T-helper 22 cell (primary cell): ENCODE data around the gene TLL2.

Experiments used
- DNase-seq: peaks from one replicate; pipeline ENCODE4 v3.0.0-alpha.2; 2020; ENCODE audit warnings: low read depth

TLL2 gene

DNA sequence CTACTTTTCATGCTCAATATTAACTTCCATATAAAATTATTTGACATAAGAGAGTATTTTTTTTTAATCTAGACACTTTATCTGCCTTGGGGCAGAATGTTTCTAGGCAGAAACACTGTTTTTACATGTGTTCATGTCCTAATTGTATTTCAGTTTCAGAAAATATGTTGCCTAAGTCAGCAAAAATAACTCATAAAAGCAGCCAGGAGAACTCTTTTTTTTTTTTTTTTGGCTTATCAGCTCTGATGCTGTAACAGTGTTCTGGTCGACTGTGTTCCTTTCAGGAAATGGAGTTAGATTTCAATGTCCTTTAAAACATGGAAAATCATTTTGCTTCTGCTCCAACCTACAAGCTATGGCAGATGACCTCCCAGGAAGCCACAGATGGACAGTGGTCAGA lies 91.7 kb downstream of the TLL2 start:
- no peak for DNase-seq

DNA sequence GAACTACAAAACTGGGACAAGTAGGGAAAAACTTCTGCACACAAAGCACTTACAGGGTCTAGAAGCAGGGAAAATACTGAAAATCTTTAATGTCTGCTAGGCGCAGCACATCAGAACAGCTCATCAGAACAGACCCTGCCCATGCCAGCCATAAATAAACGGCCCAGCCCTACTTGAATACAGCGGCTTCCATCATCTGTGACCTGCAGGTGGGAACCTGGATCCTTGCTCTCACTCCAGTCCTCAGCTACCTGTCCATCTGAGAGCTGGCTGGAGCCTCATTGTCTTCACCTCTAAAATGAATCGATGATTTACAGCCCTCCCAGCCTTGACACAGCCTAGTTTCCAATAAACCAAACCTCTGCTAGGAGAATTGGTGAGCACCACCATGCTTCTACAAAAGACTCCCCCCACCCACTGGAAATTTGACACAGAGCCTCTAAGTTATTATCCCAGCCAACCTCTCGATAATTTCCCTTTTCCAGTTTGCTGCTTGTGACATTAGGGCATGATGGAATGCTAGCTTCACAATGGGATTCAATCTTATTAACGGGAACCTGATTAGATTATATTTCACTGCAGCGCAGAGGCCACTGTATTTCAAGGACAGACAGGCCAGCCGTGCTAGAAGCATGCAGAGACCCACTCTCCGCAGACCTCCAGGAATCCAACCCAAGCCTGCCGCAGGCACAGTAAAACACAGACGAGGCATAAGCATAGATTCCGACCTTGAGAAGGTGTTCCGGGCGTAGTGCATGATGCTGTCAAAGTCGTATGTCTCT lies 93.3 kb downstream of the TLL2 start:
- DNase-seq = no peak

DNA sequence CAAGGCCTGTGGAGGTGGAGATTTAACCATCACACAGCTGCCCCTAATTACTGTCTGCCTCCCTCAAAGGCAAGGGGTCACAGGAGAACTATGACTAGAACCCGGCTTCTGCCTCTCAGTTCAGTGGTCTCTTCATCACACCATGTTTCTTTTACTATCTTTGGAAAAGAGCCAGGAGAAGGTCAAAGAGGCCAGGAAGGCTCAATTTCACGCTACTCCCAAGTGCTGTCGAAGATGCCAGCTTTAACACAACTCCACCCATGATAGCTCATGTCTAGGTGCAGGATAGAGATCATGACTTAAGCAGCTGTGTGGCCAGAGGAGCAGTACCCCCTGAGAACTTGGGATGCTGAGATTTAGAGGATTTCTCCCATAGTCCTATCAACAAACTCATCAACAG lies 94.4 kb downstream of the TLL2 start:
- DNase-seq = no peak

DNA sequence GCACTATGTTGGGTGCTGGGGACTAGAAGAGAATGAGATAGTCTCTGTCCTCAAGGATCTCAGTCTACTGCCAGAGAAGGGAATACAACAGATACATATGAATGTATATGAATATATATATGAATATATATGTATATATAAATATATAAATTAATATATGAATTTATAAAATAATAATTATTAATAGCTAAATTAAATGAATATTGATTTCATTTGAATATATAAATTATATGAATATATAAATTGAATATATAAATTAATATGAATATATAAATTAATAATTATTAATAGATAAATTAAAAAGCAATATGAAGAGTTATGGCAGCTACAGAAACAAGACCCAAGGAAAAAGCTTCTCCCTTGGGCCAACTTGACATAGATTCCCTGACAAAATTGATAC lies 95.1 kb downstream of the TLL2 start:
- no peak for DNase-seq

DNA sequence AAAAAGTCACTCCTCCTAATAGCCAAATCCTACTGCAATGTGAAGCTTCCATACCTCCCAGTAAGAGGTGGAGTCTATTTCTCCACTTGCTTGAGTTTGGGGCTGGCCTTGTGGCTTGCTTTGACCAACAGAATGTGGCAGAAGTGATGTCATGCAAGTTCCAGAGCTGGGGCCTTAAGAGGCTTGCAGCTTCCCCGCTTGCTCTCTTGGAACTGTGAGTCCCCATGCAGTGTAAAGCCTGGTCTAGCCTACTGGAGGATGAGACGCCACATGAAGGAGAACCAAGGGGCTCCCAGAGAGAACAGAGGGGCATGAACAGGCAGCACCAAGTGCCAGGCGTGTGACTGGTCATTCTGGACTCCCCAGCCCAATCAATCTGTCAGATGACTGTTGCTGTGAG lies 96.3 kb downstream of the TLL2 start:
- DNase-seq = no peak

DNA sequence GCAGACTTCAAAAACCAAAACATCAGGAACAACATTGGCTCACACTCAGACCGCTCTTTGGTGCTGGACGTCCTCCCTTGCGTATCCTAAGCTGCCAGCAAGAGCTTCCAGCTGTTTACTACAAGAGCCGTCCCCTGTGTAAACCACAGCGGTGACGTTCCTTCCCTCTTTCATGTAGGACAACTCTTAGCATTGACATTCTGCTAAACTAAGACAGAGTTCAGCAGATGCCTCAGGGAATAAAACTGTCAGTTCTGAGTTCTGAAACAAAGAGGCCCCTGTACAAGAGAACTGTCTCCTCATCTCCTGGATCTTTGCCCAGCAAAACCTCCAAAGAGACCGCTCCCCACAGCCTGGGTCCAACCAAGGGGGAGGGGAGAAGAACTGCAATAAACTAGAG lies 97.1 kb downstream of the TLL2 start:
- no peak for DNase-seq

DNA sequence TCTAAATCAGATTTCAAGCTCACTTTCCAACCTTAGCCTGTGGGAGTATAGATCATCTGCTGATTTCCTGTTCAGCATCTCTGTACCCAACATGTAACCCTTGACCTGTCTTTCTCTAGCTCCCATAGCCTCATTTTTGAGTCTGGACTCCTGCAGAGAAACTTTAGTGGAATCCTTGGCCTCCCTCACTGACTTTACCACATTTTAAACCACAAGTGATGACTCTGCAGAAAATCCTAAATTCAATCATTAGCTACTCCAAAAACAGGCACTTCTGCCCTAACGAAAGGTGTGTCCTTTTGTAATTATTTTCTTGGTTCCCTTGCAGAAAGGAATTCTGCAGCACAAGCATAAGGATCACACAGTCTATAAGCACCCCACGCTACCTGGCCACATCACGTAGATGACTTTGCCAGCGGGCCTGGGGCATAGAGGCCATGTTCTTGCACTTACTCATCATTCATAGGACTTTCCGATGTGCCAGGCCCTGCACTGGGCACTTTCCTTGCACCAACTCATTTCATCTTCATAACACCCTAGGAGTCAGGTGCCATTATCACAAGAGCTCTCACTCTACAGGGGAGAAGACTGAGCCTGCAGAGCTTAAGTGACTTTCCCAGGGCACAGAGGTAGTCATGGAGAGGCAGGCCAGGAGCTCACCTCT lies 97.7 kb downstream of the TLL2 start:
- no peak for DNase-seq

DNA sequence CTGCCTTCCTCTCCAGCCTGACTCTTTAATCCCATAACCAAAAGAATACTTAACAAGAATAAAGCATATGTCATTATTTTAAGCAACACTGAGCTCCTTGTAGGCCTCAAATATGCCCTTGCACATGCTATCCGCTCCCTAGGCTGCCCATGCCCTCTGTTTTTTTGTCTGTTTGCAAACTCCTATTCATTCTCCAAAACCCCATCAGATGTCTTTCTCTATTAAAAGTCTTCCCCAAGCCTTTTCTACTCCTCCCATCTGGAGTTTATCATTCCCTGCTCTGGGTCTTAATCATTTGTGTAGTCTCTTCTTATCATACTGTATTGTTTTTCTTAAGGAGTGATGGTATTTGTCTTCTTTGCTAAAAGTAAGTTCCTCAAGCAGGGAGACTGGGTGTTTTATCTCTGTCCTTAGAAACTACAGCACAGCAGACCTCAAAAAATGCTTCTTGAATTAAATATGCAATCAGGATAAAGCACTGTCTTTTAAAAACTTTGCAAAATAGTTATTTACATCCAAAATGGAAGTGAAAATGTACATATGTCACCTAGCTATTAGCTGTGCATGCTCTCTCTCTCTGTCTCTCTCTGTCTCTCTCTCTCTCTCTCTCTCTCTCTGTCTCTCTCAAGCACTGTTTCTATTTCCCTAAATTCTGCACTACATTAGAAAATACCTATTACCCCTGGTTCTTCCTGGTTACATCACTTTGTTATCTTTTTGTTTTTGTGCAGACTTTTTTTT lies 98.4 kb downstream of the TLL2 start:
- DNase-seq = no peak

DNA sequence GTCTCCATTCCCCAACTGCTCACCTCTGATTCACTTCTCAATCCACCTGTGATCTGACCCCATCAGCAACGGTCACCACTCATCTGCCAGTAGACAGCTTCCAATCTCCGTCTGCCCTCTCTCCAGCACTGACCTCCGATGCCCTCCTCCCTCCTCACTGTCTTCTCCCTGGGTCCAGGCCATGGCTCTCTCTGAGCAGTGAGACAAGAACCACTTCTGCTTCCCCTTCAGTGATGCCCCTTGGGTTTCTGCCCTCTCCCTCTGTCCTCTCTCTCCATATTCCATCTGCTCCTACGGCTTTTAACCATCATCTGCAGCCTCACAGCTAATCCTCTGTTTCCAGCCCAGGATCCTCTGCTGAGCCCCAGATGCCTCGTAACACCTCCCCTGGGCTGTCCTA lies 99.4 kb downstream of the TLL2 start:
- no peak for DNase-seq

DNA sequence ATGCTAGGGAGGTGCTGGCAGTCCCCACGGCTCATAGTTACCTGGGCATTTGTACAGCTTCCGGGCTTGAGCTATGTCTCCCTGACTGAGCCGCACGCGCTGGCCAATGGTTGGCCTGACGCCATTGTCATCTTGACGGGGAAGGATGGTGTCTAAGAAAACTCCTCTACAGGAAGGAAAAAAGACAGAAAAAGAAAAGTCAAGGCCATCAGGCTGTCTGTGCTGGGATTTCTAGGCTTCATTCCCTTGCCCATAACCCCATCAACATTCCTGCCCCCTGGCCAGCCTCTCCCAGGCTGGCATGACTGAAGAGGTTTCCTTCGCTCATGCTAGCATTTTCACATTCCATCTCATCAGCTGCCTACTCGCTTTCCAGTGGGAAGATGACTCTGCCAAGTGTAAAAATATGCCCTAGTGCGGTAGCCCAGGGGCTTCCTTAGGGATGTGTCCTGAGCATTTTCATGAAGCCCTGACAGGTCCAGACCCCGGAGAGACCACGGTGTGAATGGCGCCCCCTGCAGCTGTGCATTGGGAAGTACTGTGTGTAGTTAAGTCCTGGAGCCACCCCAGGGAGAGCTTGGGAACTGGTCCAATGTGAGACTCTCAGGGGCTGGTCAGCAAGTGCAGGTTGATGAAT lies 100.5 kb downstream of the TLL2 start:
- no peak for DNase-seq

DNA sequence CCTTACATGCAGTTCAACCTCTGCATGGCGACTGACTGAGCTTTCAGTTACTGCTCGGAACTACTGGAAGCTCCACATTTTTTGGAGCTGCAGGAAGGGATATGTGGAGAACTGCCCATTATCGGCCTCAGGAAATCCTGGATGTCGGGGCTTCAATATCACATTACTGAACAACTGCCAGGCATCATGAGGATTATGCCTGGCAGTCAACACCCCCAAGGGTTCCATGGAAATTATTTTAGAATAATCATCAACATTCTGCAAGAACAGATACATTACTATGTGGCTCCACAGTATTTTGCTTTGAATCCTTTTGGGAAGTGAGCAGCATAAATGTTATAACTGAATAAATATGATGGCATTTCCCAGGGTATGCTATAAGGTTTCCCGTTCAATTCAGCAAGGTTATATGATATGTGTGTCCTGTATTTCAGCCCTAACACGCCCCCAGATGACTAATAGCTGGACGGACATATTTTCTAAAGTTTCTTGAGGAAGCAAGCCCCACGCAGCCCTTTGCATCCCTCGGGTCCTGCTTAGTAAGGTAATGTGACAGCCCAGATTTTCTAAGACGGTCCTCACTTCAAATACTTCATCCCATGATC lies 101.9 kb downstream of the TLL2 start:
- DNase-seq = no peak

DNA sequence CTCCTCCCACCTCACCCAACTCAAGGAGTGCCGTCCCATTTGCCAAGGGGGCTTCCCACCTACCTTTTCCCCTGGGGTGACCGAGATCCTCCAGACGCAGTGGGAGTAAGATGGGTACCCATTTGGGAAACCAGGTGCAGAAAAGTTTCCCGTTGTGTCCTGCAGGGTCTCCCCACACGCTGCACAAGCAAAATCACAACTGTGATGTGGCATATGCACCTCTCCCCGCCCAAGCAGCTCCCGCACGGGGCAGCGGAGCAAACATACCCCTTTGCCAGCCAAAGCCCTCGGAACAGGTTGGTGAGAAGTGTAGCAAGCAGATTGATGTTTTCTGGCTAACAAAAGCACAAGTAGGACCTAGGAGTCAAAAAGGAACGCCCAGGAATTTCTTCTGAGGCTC lies 103.4 kb downstream of the TLL2 start:
- DNase-seq = no peak

DNA sequence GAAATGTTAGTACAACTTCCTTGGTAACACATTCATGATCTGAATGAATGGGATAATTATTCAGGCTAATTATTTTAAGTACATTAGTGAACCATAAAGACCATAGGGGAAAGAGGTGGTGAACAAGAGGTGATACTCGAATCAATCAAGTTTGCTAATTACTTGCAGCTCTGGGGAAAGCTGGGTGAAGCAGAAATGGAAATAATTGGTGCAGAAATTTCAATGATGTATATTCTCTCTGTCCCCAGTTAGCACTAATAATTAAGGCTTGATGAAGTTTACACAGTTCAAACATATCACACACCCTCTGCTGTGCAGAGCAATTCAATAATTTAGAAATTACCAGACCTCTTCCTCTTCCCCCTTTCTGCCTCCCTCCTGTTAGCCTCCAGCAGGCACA lies 105.5 kb downstream of the TLL2 start:
- DNase-seq = no peak

DNA sequence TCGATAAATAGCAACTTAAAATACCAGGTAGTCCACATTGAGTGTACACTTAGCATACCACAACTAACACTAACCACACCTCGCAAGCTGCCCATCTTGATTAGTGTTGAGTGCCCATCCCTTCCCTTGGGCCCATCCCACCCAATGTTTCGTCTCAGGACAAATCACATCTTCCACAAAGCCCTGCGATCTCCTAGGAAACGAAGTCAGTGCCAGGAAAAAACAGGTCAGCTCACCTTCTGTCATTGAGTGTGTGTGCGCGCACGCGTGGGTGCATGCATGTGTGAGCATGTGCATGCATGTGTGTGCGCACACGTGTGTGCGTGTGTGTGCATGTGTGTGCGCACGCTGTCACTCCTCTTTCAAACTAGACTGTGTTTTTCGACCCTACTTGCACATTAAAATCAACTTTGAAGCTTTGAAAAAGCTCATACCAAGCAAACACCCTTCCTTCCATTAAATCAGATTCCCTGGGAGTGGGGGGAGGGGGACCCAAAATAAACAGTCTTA lies 106.1 kb downstream of the TLL2 start:
- no peak for DNase-seq

DNA sequence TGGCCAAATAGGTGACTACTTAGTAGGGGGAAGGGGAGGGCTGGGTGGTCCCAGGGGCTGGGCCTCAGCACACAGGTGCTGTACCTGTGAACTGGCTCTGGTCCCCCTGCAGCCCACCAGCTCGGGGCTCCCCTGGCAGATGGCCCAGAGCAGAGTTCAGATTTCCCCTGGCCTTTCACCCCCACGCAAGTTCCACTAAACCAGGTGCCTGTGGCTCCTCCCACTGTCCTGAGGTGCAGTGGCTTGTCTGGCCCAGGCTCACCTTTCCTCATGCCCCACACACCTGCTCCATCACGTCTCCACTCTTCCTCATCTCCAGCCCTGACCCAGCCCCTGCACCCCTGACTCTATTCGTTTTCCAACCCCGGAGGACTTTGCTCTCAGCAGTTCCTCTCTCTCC lies 107.6 kb downstream of the TLL2 start:
- DNase-seq = no peak

DNA sequence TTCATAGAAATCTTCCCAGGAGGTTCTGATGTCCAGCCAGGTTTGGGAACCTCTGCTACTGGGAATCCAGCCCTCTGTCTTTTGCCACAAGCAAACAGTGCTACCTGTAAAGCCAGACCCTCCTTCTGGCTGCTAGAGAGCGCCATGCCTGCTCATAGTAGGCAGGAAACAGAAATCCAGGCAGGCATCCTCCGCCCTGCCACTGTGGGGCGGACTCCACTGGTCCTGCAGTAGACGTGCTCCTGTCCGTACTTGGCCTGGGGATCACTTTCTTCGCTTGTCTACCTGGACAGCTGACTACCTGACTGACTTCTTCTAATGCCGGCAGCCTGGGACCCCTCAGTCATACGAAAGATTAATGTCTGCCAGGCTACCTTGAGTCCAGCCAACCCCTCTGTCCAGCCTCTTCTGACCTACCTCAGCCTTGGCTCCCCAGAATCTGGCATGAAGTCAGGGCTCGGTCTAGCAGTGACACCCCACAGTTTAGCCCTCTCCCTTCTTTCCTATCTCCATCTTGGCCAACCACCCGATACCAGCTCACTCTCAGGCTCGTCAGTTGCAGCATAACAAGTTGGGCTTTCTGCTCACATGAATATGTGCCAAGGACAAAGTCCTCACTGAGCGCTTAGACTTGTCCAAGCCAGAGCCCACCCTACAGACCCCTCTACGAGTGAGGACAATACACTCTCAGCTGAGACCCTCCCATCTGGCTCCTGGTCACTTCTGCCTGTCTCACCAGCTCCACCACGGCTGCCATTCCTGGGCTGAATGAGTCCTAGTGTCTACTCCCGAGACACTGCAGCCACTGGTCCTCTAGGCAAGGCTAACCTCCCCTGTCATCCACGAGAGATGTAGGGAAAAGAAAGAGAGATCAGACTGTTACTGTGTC lies 111.1 kb downstream of the TLL2 start:
- no peak for DNase-seq

DNA sequence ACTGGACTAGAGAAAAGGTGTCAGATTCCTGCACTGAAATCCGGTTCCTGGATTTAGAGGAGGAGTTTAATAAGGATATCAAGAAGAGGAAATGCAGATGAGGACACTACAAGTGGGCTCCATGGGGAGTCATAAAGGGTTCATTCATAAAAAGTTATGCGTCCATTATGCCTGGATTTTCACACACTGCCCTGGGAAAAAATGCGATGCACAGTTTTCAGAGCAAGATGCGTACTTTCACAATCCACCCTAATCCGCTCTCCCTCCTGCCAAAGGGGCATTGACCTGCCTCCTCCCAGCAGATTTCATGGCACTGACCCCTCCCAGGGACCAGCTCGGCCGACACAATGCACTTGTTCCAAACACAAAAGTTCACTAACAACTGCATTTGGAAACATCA lies 112.7 kb downstream of the TLL2 start:
- no peak for DNase-seq

DNA sequence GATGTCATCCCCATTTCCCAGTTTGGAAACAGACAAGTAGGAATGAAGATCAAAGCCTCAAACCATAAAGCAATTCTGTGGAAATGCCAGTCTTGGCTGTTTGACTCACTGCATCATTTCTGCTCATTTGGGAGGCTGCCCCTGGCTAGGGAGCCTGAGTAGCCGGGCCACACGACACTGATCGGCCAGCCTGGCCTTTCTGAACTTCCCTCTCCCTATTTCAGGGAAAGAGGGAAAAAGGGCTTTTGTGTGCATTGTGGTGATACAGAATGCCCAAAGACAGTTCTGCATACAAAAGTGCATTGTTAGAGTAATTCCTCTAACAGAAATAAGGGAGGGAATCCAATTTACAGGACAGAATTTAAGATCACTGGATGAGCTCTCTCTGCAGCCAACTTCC lies 113.3 kb downstream of the TLL2 start:
- DNase-seq = no peak

DNA sequence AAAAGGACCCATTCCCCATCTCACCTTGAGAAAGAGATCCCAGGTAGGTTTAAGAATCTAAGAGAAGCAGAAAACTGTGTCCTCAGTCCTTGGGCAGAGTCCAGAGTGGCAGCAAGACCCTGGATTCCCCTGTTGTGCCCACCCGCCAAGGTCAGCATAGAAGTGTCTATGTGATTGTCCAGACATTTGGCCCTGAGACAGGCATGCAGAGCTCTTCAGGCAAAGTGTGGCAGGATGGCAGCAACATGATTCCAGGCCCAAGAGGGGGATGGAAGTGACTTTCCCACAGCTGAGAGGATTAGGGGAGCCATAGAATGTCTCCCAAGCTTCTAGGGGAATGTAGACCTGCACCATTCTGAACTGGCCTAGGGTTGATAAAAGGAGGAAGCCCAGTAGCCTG lies 115.8 kb downstream of the TLL2 start:
- no peak for DNase-seq

DNA sequence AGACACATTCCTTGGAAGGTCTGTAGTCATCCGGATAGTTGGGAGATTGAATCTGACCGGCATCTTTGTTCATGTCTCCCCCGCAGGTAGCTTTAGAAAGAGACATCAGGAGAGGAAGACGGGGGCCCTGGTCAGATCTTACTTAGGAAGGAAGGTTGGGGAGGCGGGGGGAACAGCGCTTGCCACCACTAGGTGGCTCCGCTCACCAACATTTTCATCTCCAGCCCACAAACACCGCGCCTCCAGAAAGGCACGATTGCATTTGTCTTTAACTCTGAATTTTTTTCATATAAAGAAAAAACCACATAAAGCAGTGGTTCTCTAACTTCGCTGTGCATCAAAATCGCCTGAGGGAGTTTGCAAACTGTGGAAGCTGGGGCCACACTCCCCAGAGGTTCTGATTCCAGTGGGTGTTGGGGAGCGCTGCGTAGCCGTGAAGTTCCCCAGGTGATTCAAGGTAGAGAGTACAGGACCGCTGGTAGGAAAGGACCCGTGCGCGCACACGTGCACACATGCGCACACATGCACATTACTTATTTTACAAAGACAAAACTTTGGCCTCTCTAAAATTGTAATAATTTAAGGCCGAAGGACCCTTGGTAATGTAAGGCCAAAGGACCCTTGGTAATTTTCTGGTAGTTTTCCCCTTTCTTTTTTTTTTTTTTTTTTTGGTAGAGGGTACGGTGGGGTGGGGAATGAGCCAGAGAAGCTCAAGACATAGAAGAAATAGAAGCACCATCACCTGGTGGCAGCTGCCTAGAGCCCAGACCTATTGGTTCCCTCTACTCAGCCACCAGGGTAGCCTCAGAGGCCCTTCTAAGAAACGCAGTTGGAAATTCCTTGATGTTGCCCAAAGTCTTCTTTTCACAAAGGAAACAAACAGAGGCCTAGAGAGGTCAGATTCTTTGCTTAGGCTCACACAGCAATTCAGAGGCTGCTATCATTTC lies 117.5 kb downstream of the TLL2 start:
- no peak for DNase-seq
